C4-2B (cell line): ENCODE data around the gene KIAA0408.

Source experiments
- ZFX ChIP-seq: fragments of 450-650 bp; IDR thresholded peaks from 2 replicates; pipeline ENCODE4 v1.6.1; 2017
- TF ChIP-seq, protein P1 (sequence below): fragments of 450-650 bp; conservative IDR thresholded peaks from 2 replicates; pipeline ENCODE4 v1.5.1; 2017; ENCODE audit warnings: mild to moderate bottlenecking

DNA sequence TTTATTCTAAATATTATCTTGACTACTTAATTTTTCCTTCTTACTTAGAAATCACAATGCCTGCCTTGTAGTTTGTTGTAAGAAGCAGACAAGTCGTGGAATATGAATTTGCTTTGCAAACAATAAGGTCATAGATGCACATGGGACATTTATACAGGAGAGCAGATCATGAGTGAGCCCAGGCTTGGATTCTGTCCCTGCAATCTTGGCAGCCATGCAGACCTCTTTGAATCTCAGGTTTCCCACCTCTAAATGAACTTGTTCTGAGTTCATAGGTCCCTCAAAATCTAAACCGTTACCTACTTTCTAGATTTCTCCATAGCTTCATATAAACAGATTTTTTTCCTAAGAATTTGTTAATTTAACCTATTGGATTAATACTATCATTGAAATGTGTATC lies 19.5 kb downstream of the KIAA0408 start:
- TF ChIP-seq, protein P1, sequence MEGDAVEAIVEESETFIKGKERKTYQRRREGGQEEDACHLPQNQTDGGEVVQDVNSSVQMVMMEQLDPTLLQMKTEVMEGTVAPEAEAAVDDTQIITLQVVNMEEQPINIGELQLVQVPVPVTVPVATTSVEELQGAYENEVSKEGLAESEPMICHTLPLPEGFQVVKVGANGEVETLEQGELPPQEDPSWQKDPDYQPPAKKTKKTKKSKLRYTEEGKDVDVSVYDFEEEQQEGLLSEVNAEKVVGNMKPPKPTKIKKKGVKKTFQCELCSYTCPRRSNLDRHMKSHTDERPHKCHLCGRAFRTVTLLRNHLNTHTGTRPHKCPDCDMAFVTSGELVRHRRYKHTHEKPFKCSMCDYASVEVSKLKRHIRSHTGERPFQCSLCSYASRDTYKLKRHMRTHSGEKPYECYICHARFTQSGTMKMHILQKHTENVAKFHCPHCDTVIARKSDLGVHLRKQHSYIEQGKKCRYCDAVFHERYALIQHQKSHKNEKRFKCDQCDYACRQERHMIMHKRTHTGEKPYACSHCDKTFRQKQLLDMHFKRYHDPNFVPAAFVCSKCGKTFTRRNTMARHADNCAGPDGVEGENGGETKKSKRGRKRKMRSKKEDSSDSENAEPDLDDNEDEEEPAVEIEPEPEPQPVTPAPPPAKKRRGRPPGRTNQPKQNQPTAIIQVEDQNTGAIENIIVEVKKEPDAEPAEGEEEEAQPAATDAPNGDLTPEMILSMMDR, result no peak
- no peak for TF ChIP-seq ZFX
